ENCODE results near the gene FBXW4. TPM values are rescaled to one million over a fixed set of nuclear protein-coding genes. Genes with fewer than 3 reads are reported as not detected.

The FBXW4 gene
- total RNA-seq, 2 donors from 2014 or later = 61.3 to 92.2 TPM

- no peaks in the 10 kb centered on the region for H3K27me3 ChIP-seq (replicated peaks; ENCODE audit: insufficient read depth)
- no peak overlapping the region for H3K27ac ChIP-seq
- H3K4me3 ChIP-seq = no peak overlapping the region
- peaks cover 0 to 10% of the 10 kb centered on the region in 2 donors for H3K36me3 ChIP-seq
- 84% methylated on average over 7 of the region's 7 CpGs for WGBS
- no peak for DNase-seq (ENCODE audit: low spot score)
- H3K9me3 ChIP-seq = no peaks in the 10 kb centered on the region
- TF ChIP-seq POLR2A (IDR thresholded peaks at IDR 0.05) (no peak), POLR2AphosphoS5 (IDR thresholded peaks at IDR 0.05) (no peak), CTCF (IDR thresholded peaks at IDR 0.05) (no peak)
- H3K4me1 ChIP-seq (replicated peaks) = no peaks in the 10 kb centered on the region
- intact Hi-C loops (cut with DNase I) = no loop called here
Observed at GRCh38 chr10:101575580-101576210, 119.3 kb downstream of the FBXW4 start.

- no peak overlapping the region for H3K27ac ChIP-seq
- H3K4me3 ChIP-seq = no peak overlapping the region
- intact Hi-C loops (cut with DNase I) = no loop called here
- no peak for DNase-seq (ENCODE audit: low spot score)
- no peaks in the 10 kb centered on the region for H3K9me3 ChIP-seq
- WGBS = 89% methylated on average over 3 of the region's 3 CpGs
- H3K36me3 ChIP-seq = peaks cover 0 to 10% of the 10 kb centered on the region in 2 donors
- no peak for TF ChIP-seq CTCF (IDR thresholded peaks at IDR 0.05)
- no peak for TF ChIP-seq POLR2AphosphoS5 (IDR thresholded peaks at IDR 0.05)
- TF ChIP-seq POLR2A (IDR thresholded peaks at IDR 0.05) = no peak
- no peaks in the 10 kb centered on the region for H3K27me3 ChIP-seq (replicated peaks; ENCODE audit: insufficient read depth)
- H3K4me1 ChIP-seq (replicated peaks) = no peaks in the 10 kb centered on the region
Observed at GRCh38 chr10:101575091-101575490, 119.9 kb downstream of the FBXW4 start.

- no peak overlapping the region for H3K4me3 ChIP-seq
- no peaks in the 10 kb centered on the region for H3K9me3 ChIP-seq
- no peaks in the 10 kb centered on the region for H3K27me3 ChIP-seq (replicated peaks; ENCODE audit: insufficient read depth)
- no peaks in the 10 kb centered on the region for H3K4me1 ChIP-seq (replicated peaks)
- H3K27ac ChIP-seq = no peak overlapping the region
- TF ChIP-seq POLR2A (IDR thresholded peaks at IDR 0.05) (no peak), CTCF (IDR thresholded peaks at IDR 0.05) (no peak), POLR2AphosphoS5 (IDR thresholded peaks at IDR 0.05) (no peak)
- intact Hi-C loops (cut with DNase I) = loop anchor here (5.0 kb wide), 1 partner anchor 412 kb away; no protein-coding TSS in a partner anchor
- H3K36me3 ChIP-seq = peaks cover 0 to 5% of the 10 kb centered on the region in 2 donors
- DNase-seq (ENCODE audit: low spot score) = no peak
- WGBS = 58% methylated on average over 25 of the region's 25 CpGs
Observed at GRCh38 chr10:101573885-101574753, 120.9 kb downstream of the FBXW4 start.

GRCh38 chr10:101572785-101573184, 122.2 kb downstream of the FBXW4 start:
- intact Hi-C loops (cut with DNase I) = loop anchor here (5.0 kb wide), 1 partner anchor 410 kb away; no protein-coding TSS in a partner anchor
- WGBS = 100% methylated on average over 2 of the region's 2 CpGs
- Histone ChIP-seq H3K27ac (no peak overlapping the region), H3K4me3 (no peak overlapping the region), H3K36me3 (no peaks in the 10 kb centered on the region), H3K9me3 (no peaks in the 10 kb centered on the region), H3K4me1 (replicated peaks) (no peaks in the 10 kb centered on the region), H3K27me3 (replicated peaks; ENCODE audit: insufficient read depth) (no peaks in the 10 kb centered on the region)
- TF ChIP-seq CTCF (IDR thresholded peaks at IDR 0.05) (no peak), POLR2AphosphoS5 (IDR thresholded peaks at IDR 0.05) (no peak), POLR2A (IDR thresholded peaks at IDR 0.05) (no peak)
- DNase-seq (ENCODE audit: low spot score) = no peak

Measured in prostate gland (tissue), 2 donors.